Measurements from ENCODE around the gene DYNLT2.
A peak's percentile ranks its signal among the peaks of the same experiment; 100 is the strongest.

DYNLT2 gene

GRCh38 chr6:169723200-169723909, 28.0 kb downstream of the DYNLT2 start:
- DNase-seq (ENCODE audit: insufficient read length, low spot score) = no peak
- FAIRE-seq = no peak
- TF ChIP-seq CTCF (IDR thresholded peaks at IDR 0.05; ENCODE audit: insufficient read depth, missing control alignments) = no peak

- no peak for DNase-seq (ENCODE audit: insufficient read length, low spot score)
- no peak for TF ChIP-seq CTCF (IDR thresholded peaks at IDR 0.05; ENCODE audit: insufficient read depth, missing control alignments)
These were observed 28.8 kb downstream of the DYNLT2 start for GRCh38 chr6:169722362-169723199.

GRCh38 chr6:169720207-169720855, 31.0 kb downstream of the DYNLT2 start:
- DNase-seq (ENCODE audit: insufficient read length, low spot score) (no peak), FAIRE-seq (no peak)
- TF ChIP-seq CTCF (IDR thresholded peaks at IDR 0.05; ENCODE audit: insufficient read depth, missing control alignments) = peak; percentile 3

More at GRCh38 chr6:169722362-169723199, 28.8 kb downstream of the DYNLT2 start:
- FAIRE-seq = no peak

- FAIRE-seq (peak; percentile 16), DNase-seq (ENCODE audit: insufficient read length, low spot score) (no peak)
- no peak for TF ChIP-seq CTCF (IDR thresholded peaks at IDR 0.05; ENCODE audit: insufficient read depth, missing control alignments)
These were observed 32.3 kb downstream of the DYNLT2 start for GRCh38 chr6:169719117-169719516.

- FAIRE-seq (no peak), DNase-seq (ENCODE audit: insufficient read length, low spot score) (no peak)
- no peak for TF ChIP-seq CTCF (IDR thresholded peaks at IDR 0.05; ENCODE audit: insufficient read depth, missing control alignments)
These were observed 36.8 kb downstream of the DYNLT2 start for GRCh38 chr6:169714595-169714994.

- DNase-seq (ENCODE audit: insufficient read length, low spot score) (no peak), FAIRE-seq (no peak)
- TF ChIP-seq CTCF (IDR thresholded peaks at IDR 0.05; ENCODE audit: insufficient read depth, missing control alignments) = no peak
These were observed 37.2 kb downstream of the DYNLT2 start for GRCh38 chr6:169714178-169714577.
